NCI-H1694 treated with DMSO at 0.1 percent for 48 hours (cell line): Measurements from ENCODE around the gene CNR1.

ENCODE experiments used
- DNase-seq: peaks from one replicate; lab custom pipeline; 2025; lab: John Stamatoyannopoulos, UW

The CNR1 gene

GRCh38 chr6:88143421-88144157 is 22.6 kb downstream of the CNR1 start:
- DNase-seq = no peak

- DNase-seq = no peak
Measured at GRCh38 chr6:88142297-88142668, 23.9 kb downstream of the CNR1 start.

- no peak for DNase-seq
Measured at GRCh38 chr6:88141561-88142296, 24.4 kb downstream of the CNR1 start.

DNA sequence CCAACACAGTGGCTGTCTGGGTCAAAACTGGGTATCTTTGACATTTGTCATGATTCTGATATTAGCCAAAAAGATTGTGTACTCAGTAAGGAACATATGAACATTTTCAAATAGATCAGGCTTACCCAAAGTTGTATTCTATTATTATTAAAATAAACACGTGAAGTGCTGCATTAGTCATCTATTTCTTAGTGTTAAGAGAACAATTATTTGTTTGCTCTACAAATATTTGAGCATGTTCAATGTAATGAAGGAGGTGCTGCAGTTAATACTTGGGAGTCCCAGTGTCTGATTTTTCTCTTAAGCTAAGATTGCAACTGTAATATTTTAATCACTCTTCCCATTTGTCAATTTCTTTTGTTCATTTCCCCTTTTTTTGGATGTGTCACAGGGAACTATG is 28.2 kb downstream of the CNR1 start:
- no peak for DNase-seq

DNA sequence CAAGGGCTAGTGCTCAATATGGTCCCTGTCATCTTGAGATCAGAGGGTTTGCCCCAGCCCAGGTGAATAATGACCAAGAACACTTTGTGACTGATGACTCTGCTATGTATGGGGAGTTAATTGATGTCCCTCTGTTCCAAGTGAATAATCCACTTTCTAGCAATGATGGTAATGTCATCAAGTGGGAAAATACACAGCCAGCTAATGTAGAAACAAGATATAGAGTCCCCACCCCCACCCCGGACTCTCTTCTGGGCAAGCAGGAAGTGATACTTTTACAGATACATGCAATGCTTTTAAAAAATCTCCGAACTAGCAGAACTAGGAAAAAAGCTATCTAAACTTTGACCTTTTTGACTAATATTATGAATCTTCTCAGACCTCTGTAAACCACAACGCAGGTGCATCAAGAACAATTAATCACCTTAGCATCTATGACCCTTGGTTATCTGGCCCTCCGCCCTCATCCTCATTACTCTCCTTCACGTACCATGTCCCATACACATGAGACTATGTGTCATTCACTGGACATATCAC is 30.5 kb downstream of the CNR1 start:
- no peak for DNase-seq

DNA sequence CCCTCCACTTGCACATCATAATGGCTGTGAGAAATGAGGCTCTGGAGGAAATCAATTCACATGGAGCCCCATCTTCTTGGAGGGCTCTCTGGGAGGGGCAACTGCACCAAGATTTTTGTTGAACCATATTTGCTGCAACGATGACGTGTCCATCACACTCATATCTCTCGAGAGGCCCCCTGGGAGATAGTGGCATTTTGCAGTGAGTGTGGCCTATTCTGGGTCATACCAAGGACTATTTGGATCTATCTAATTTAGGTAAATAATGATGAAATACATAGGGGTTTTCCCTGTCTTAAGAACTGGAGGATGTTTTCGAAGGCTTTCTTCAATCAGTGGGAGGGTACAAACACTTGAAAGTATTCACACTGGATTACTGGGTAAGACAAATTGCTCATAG is 31.6 kb downstream of the CNR1 start:
- DNase-seq = no peak

DNA sequence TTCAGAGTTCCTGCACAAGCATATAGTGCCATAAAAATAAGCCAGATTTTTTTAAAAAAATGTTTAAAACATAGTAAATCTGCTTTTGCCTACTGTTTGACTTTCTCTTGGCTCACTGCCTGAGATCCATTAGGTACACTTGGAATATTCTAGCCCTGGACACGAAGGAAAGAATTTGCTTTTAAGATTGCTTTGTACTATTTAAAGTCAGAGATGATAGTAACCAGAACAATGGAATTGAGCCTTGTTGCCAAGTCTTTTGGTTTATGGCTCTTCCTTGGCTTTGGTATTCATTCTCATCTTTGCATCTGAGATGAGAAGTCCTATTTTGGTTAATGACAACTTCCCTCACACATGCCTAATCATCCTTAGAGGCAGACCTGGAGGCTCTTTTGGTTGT is 32.4 kb downstream of the CNR1 start:
- DNase-seq = no peak

GRCh38 chr6:88124925-88125557 is 41.1 kb downstream of the CNR1 start:
- DNase-seq = no peak

DNA sequence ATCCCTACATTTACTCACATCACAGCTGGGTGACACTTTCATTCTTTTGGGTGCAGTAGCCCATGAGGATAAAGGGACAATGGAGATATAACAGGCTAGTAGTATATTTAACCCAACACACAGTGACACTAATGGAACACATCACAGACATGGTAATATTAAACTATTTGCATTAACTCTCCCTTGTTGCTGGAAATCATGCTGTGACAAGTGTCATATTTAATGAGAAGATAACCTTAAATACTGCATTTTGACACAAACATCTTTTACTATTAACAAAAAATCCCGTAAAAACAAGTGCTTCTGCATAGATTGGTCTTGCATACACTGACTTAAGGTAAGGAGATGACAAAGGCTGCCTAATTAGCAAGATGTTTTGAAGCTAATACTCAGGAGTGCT is 45.5 kb downstream of the CNR1 start:
- DNase-seq = no peak

DNA sequence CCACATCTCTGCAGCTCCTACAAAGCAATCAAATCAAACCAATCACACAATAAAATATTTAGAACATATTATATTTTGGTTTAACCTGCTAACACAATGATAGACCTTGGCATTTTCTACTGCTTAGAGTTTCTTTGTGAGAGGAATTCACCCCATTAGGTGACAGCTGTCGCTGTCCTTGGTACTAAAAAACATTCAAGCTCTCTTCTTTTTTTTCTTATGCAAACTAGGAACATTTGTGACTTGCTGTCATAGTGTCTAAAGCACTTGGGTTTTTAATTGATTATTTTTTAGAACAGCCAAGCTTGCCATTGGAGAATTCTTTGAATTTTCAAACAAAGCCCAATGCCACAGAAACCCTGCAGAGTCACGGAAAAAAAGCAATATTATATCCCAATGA is 46.4 kb downstream of the CNR1 start:
- DNase-seq = no peak

DNA sequence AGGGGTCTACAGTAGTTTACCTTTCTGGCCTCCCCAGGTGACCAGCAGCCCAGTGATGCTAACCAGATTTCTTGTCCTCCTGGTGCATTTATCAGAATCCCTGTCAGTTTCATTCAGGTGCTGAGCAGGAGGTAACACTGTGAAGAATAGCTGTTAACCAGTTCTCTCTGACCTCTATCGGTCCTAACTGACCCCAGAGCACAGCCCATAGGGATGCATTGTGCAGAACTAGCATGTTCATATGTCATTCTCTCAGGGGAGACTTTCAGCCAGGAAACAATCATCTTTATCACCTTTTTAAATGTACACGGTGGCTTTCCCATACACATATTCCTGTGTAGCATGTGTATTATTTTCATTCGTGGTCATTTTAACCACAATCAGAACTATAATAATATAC is 49.9 kb downstream of the CNR1 start:
- DNase-seq = no peak

GRCh38 chr6:88115307-88115706 is 50.8 kb downstream of the CNR1 start:
- no peak for DNase-seq

GRCh38 chr6:88114838-88115237 is 51.3 kb downstream of the CNR1 start:
- DNase-seq = no peak

- no peak for DNase-seq
Measured at GRCh38 chr6:88111991-88112390, 54.2 kb downstream of the CNR1 start.

DNA sequence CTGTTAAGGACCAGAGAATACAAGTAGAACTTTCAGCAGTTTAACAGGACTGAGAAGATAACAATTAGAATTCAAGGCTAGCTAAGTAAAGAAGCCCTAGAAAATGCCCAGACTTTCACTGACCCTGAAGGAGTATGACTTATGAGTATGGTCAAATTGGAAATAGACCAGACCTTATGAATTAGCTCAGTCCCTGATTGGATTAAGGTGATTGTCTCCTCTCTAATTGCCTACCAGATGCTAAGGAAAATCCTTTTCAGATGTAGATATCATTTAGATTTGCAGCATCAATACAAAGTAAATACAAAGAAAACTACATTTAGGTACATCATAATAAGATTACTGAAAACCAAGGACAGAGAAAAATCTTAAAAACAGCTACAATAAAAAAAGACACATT is 58.9 kb downstream of the CNR1 start:
- no peak for DNase-seq

DNA sequence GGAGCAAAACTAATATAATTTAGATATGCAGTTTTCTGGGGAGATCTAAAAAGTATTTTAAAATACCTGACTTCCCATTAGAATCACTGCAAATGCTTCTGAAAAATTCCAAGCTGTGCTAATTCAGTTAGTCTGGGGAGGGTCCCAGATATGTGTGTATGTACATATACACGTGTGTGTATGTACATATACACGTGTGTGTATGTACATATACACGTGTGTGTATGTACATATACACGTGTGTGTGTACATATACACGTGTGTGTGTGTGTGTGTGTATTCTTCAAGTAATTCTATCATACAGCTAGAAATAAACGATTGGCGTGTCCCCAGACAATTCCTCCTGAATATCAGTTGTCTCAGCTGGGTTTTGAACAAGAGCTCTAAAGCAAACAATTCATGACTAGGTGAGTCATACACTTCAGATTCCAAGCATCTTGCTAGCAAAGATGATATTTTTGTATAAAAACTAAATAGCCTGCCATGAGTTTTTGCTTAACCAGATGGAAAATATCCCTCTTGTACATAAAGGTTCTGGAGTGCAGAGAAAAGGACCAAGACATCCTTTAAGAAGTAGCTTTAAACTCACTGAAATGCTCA is 60.3 kb downstream of the CNR1 start:
- DNase-seq = no peak
